ENCODE data around the gene PHF12.

GRCh38 chr17:28908640-28909167 is 42.6 kb downstream of the PHF12 start:
- TF ChIP-seq EGR1 (IDR thresholded peaks at IDR 0.05) (no peak), TEAD4 (IDR thresholded peaks at IDR 0.05) (no peak)
